GM21723 (cell line): Measurements from ENCODE around the gene PLAC1.

Experiments
- ATAC-seq: cut with Tn5 transposase; IDR thresholded peaks from one replicate; pipeline ENCODE4 v1.9.1; 2021; ENCODE audit warnings: mild to moderate bottlenecking, moderate library complexity; ENCODE audit not compliant: unreplicated experiment

The PLAC1 gene

GRCh38 chrX:134658002-134658759, at the start of gene PLAC1:
Gene PLAC1, minus strand, starts transcription at chrX:134658471. Its CDS starts 91,789 bp downstream, at chrX:134566682.
- ATAC-seq = no peak

GRCh38 chrX:134706138-134706537, 47.9 kb upstream of the PLAC1 start:
- ATAC-seq = no peak

DNA sequence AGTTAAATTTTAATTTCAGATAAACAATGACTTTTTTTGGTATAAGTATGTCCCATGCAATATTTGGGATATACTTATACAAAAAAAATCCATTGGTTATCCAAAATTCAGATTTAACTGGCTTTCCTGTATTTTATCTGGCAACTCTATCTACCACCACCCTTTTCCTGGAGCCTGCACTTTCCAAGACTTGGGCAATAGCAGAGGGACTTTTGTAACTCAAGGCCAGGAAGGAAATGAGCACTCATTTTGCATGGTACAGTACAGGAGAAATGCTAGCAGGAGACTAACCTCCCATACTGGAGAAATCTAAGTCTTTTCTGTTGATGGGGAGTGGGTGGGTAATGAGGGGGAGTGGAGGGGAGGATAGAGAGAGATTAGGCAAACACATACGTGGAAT, 37.7 kb upstream of the PLAC1 start:
- no peak for ATAC-seq

DNA sequence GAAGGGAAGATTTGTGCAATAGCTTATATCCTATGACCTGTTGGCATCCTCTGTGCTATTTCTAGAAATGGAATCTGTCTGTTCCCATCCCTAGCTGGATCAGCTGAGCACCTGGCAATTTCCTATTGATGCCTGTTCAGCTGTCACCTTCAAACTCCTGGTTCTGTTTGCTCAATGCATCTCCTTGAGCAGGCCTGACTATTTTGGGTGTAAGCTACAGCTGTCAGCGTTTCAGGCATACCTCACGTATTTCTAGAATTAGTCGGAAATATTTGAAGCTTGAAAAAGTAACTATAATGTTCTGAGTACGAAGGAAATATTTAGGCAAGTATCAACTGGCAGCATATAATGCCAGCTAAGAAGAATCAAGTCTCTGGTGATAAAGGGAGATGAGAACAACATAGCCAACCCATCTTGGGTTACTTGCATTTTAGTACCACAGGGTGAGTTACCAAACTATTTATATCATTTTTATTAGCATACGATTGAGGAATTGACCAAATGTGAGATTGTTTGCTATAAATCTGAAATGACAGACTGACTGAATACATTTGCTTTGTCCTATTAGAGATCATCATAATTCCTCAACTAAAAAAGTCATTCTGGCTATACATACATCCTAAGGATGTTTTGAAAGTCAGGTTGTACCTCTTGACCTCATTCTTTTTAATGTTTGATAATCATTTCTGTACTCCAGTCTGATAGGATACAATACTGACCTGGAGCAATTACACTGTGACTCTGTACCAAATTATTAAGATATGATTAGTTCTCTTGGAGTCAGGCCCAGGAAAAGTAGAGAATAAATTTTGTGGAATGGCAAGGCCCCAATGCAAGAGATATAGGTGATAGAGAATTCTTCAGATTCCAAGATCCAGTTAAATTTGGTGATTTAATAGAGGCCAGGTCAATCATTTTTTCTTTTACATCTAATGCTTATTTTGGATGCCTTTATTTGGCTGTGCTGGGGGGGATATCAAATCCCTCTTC, 36.4 kb upstream of the PLAC1 start:
- no peak for ATAC-seq

- no peak for ATAC-seq
These were observed 35.4 kb upstream of the PLAC1 start for GRCh38 chrX:134693644-134694043.

DNA sequence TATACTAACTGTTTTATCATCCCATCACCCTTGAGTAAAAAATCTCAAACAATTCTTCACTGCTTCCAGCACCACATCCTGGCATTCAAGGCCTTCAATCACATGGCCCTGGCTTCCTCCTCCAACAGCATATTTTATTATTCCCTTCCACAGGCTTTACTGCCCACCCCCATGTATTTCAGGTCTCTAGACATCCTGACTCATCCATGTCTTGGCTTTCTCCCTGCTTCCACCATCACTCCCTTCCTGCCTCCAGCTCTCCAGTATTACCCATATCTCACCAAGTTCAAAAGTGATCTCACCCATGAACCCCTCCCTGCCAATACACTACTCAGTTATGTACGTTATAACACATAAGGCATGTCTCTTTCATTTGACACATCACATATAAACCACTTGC, 34.7 kb upstream of the PLAC1 start:
- no peak for ATAC-seq

DNA sequence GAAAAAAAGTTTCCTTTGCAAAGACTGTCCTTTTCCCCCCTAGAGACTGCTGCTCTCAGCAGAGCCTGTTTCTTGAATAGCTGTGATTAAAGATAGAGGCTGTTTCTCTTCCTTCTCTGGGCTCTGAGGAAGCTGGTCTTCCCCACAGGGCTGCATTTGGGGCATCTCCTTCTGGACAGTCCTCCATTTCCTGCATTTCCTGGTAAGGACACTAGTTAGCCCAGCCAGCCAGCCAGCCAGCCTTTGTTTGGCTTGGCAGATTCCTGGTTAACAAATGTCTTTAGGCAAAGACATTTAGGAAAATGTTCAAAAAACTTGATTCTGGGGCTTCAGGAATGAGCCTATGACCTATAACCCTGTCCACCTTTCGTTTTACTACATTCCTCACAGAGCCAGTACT, 34.0 kb upstream of the PLAC1 start:
- no peak for ATAC-seq

DNA sequence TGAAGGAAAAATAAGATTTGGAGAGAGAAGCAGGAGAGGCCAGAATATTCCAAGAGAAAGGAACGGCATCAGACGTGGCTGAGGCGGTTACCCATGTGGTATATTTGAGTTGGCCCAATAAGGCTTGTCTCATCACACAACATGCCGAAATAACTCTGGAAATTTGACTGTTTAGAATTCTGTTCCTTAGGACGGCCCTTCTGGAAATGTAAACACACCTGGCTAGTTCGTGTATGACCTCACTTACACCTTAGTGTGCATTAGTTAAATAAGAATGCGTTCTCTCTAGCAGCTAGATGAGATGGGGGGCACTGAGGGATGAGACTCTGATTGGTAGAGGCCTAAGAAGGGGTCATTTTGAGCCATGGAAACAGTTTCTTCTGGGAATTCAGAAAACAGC, 33.2 kb upstream of the PLAC1 start:
- ATAC-seq = no peak

- no peak for ATAC-seq
These were observed 30.6 kb upstream of the PLAC1 start for GRCh38 chrX:134688839-134689238.

- ATAC-seq = no peak
These were observed 30.0 kb upstream of the PLAC1 start for GRCh38 chrX:134688031-134688823.

GRCh38 chrX:134685668-134686067, 27.4 kb upstream of the PLAC1 start:
- ATAC-seq = no peak

- no peak for ATAC-seq
These were observed 26.7 kb upstream of the PLAC1 start for GRCh38 chrX:134684956-134685355.

GRCh38 chrX:134683351-134684005, 25.2 kb upstream of the PLAC1 start:
- ATAC-seq = no peak

DNA sequence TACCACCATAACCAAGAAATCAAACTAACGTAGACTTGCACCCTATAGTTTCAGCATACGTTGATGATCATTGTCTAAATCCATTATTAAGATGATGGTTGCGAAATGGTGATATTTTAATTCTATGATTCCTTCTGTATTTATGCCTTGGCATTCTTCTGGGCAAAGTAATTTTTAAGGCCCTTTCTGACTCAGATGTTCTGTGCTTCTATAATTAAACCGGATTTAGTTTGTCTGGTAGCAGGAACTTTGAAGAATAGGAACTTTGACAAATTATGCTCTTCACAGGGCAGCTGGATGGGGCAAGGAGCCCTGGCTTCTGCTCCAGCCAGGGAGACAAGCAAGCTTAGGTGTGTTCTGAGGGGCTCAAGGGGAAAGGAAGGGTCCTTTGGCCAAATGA, 23.8 kb upstream of the PLAC1 start:
- no peak for ATAC-seq

DNA sequence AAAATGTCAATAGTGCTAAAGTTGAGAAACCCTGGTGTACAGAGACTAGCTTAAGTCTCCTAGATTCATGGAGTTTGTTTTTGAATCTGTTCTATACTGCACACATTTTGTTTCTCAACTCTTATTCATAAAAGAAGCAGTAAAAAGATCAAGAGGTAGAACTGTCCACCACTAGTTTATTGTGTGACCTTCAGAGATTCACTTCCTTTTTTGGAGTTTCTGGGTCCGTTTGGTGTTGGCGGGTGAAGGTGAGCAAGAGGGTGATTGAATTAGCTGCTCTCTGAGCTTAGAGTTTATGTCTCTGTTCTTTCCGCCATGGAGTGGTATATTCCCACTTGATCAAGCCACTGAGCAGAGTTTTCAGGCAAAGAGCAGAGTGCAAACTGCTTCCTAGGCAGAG, 21.4 kb upstream of the PLAC1 start:
- ATAC-seq = no peak

DNA sequence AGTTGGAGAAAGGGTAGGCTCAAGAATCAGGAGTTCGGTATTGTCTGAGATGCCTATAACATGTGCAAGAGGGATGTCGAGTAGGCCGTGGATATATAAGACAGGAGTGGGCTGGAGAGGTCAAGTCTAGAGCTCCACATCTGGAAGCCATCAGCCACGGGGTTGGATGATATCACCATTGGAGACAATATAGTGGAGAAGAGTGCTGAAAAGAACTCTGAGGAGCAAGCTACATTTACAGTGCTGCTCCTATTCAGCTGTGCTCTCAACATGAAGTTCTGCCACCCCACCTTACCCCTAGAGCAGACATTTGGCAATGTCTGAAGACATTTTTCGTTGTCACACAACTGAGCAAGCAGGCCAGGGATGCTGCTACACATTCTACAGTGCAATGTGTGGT, 20.9 kb upstream of the PLAC1 start:
- ATAC-seq = no peak

GRCh38 chrX:134677332-134677731, 19.1 kb upstream of the PLAC1 start:
- ATAC-seq = no peak

- no peak for ATAC-seq
These were observed 18.2 kb upstream of the PLAC1 start for GRCh38 chrX:134676436-134676835.

GRCh38 chrX:134673123-134673522, 14.9 kb upstream of the PLAC1 start:
- no peak for ATAC-seq

GRCh38 chrX:134672101-134672500, 13.8 kb upstream of the PLAC1 start:
- no peak for ATAC-seq

- no peak for ATAC-seq
These were observed 13.0 kb upstream of the PLAC1 start for GRCh38 chrX:134671294-134671693.
